ENCODE measurements around the gene UNC50.

DNA sequence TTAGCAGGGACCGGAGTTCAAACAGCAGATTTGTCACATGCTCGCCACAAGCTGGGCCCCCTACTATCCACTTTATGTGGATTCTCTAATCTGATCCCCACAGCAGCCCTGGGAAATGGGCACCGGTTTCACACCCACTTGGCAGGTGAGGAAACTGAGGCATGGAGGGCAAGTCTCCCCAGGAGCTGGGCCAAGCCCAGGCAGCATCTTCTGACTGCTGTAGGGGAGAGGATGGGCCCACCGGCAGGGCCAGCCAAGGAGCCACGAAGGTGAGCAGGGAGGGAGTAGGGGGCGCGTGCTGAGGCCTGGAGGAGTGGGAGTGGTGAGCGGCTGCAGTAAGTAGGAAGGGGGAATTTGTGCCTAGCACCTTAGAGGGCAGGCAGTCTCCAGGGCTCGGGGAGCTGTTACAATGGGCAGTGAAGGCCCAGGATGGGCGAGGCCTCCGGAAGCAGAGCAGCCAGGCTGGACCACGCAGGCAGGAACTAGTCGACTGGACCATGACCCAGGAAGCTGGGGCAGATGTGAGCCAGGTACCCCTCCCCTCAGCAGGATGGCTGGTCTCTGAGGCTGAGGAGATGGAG, 37.2 kb upstream of the UNC50 start:
- no peak for TF ChIP-seq POLR2A (IDR thresholded peaks at IDR 0.05; ENCODE audit: low read length)
- no peak for TF ChIP-seq GATA1 (IDR thresholded peaks at IDR 0.05; ENCODE audit: low read depth, low read length)

Data from erythroblast (primary cell).